Fibroblast of villous mesenchyme (primary cell): ENCODE data around the gene FHOD3. TPM values are rescaled to one million over a fixed set of nuclear protein-coding genes. Genes with fewer than 3 reads are reported as not detected.

ENCODE experiments used
- DNase-seq: peaks from one replicate; pipeline ENCODE4 v3.0.0-alpha.2; 2010; ENCODE audit warnings: low read depth
- H3K4me3 ChIP-seq: 2 replicates; pipeline ENCODE4 v1.5.1; 2011; ENCODE audit warnings: low read depth, mild to moderate bottlenecking, low read length
- total RNA-seq: library from RNA; depleted of rRNA; stranded (reverse); fragments of >200 nt; gene quantifications from 2 replicates; pipeline ENCODE4 v1.2.3, GENCODE V29; 2012
- TF ChIP-seq, protein P1 (sequence below): IDR thresholded peaks from 2 replicates; pipeline ENCODE4 v1.5.1; 2012; ENCODE audit warnings: low read depth, mild to moderate bottlenecking, low read length; ENCODE audit not compliant: insufficient read depth

The FHOD3 gene
- total RNA-seq, 1 donor, result 5.2 TPM

DNA sequence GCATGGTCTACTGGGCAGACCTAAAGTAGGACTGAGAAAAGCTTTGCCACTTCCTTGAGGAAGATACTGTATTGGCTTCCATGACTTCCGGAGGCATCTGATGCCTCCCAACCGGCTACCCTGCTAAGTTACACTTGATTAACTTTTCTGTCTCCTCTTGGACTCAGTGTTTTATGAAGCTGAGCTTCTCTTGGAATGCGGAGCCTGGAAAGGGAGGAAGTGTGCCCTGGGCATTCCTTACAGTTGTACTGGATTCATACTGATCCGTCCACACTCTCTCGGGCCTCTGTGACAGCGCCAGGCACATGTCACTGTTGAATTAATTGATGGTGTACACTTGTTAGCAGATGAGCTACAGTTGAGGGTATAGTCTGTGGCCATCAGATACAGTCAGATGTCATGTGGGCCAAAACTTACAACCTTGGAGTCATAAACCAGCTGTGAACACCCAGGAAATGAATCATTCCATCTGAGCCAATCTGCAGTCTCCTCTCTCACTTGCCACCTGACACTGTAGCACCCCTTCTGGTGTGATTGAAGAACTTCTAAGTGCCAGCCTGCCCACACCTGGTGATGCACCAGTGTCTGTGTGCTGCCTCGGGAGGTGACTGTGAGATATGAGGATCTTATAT, 122.5 kb downstream of the FHOD3 start:
- no peak overlapping the region for H3K4me3 ChIP-seq
- no peak for DNase-seq
- TF ChIP-seq, protein P1, sequence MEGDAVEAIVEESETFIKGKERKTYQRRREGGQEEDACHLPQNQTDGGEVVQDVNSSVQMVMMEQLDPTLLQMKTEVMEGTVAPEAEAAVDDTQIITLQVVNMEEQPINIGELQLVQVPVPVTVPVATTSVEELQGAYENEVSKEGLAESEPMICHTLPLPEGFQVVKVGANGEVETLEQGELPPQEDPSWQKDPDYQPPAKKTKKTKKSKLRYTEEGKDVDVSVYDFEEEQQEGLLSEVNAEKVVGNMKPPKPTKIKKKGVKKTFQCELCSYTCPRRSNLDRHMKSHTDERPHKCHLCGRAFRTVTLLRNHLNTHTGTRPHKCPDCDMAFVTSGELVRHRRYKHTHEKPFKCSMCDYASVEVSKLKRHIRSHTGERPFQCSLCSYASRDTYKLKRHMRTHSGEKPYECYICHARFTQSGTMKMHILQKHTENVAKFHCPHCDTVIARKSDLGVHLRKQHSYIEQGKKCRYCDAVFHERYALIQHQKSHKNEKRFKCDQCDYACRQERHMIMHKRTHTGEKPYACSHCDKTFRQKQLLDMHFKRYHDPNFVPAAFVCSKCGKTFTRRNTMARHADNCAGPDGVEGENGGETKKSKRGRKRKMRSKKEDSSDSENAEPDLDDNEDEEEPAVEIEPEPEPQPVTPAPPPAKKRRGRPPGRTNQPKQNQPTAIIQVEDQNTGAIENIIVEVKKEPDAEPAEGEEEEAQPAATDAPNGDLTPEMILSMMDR, result no peak

DNA sequence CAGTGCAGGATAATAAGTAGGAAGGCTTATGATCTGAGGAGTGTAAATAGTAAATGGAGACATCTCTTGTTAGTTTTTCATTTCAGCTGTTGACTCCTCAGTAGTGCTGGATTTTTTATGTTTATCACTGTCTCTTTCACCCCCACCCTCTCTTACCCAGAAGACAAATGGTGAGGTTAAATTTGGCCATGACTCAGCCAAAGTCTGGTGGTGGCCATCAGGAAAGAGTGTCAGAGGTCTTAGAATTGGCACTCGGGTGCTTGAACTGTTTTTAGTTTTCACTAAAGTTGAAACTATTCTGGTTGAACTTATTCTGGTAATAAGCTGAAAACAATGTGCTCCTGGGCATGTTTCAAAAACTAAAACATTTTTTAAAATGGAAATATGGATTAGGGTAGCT, 123.3 kb downstream of the FHOD3 start:
- no peak overlapping the region for H3K4me3 ChIP-seq
- DNase-seq, result no peak
- TF ChIP-seq, protein P1, result no peak

DNA sequence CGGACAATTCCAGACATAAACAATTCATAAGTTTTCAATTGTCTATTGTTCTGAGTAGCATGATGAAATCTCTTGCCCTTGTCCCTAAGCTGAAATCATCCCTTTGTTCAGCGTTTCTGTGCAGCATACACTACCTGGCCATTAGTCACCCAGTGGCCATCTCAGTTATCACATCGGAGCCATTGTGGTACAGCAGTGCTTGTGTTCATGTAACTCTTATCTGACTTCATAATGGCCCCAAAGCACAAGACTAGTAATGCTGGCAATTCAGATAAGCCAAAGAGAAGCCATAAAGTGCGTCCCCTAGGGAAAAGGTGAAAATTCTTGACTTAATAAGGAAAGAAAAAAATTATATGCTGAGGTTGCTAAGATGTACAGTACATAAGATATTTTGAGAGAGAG, 127.2 kb downstream of the FHOD3 start:
- no peak overlapping the region for H3K4me3 ChIP-seq
- TF ChIP-seq, protein P1, result no peak
- no peak for DNase-seq

DNA sequence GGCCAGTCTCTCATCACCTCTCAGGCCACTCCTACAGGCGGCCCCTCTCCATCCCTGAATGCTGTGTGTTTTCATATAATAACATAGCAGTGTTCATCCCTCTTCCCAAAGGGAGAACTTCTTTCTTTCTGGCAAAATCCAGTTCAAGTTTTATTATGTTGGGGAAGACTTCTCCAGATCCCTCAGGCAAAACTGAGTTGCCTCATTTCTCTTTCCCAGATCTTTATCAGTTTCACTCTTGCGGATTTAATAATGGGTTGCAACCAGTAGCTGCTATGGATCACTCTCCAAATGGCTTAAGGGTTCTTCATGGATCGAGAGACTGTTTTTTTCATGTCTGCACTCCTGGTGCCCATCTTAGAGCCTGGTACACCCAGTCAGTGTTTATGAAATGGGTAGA, 129.9 kb downstream of the FHOD3 start:
- H3K4me3 ChIP-seq, result no peak overlapping the region
- DNase-seq, result no peak
- TF ChIP-seq, protein P1, result no peak

DNA sequence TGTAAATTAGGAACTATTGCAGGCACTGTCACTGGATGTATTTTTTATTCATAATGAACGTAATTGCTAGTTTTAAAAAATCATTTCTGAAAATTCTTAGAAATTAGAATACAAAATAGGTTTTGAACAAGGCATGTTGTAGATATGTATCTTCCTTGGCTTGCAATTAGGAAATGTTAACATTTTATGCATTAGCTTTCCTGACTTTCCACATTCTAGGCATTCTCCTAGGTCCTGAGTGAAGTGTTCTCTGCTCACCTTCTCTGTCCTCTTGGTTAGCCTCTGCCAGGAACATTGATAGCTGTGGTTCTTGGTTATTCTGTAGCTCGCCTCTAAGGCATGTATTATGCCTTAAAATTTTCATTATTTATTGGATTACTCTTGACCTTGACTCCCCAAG, 130.3 kb downstream of the FHOD3 start:
- TF ChIP-seq, protein P1, result no peak
- H3K4me3 ChIP-seq, result no peak overlapping the region
- no peak for DNase-seq

DNA sequence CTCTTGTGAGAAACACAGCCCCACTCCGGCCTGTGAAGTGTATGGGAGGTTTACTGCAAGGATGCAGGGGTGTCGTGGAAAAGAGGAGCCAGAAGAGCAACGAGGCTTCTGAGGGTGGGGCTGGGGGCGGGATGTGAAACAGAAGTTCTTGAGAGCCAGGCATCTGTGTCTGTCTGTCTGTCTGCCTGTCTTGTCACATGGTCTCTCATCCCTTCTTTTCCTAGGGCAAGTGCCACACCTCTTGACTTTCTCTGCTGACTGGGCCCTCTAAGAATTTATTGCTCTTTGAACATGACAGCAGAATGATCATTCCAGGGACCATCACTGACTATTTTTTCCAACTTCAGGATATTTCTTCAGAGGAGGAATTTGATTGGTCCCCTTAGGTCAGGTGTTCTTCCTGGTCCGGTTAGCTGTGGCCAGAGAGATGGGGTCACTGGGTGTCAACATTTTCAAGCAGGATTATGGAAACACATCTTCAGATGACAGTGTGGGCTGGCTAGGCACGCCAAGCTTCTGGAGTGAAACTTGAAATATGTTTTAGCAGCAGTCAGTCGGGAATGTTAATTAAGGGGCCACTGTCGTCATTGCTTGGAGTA, 131.0 kb downstream of the FHOD3 start:
- TF ChIP-seq, protein P1, result no peak
- no peak overlapping the region for H3K4me3 ChIP-seq
- DNase-seq, result no peak
